ENCODE data around the gene SLC18A3. TPM values are rescaled to one million over a fixed set of nuclear protein-coding genes. Genes with fewer than 3 reads are reported as not detected.

Gene SLC18A3
- total RNA-seq, 1 experiment from 2014 or later, result not detected

- no peaks in the 10 kb centered on the region for H3K79me2 ChIP-seq (ENCODE audit: low read length)
- no peaks in the 10 kb centered on the region for H4K20me1 ChIP-seq (ENCODE audit: low read length)
- POLR2A ChIA-PET (ENCODE audit: unreplicated experiment), result no interaction called here
- BruUV-seq (replicated peaks), result no TSS peak
- TF ChIP-seq EZH2 (IDR thresholded peaks at IDR 0.05; ENCODE audit: low read length, unreplicated experiment) (no peak), EZH2phosphoT487 (IDR thresholded peaks at IDR 0.05; ENCODE audit: borderline replicate concordance, low read length) (no peak), CTCF (conservative IDR thresholded peaks at IDR 0.05; ENCODE audit: low read depth, low read length) (peak; percentile 32; the same call in 1 of the 2 replicates)
- no peak overlapping the region for H3K4me2 ChIP-seq (ENCODE audit: low read length)
- no peak overlapping the region for H2AFZ ChIP-seq (ENCODE audit: low read length)
- no peak overlapping the region for H3K4me3 ChIP-seq (ENCODE audit: low read length)
- H3K27me3 ChIP-seq (ENCODE audit: low read length), result peaks cover 92% of the 10 kb centered on the region
- 0 out of 2 replicates have a peak, but pooled peaks cover 7% of the 10 kb centered on the region for H3K9me3 ChIP-seq (ENCODE audit: low read length)
- intact Hi-C loops (cut with micrococcal nuclease), result no loop called here
- H3F3A ChIP-seq (ENCODE audit: low read length, unreplicated experiment), result no peaks in the 10 kb centered on the region
- DNase-seq (no peak), ATAC-seq (no peak)
- no peak overlapping the region for H3K9ac ChIP-seq (ENCODE audit: low read length)
- H3K9me2 ChIP-seq (replicated peaks; ENCODE audit: low read length), result no peaks in the 10 kb centered on the region
- no peaks in the 10 kb centered on the region for H3K4me1 ChIP-seq (ENCODE audit: insufficient read depth, low read length)
- H3K27ac ChIP-seq (ENCODE audit: low read length), result no peak overlapping the region
- H3K36me3 ChIP-seq (ENCODE audit: low read depth, low read length), result no peaks in the 10 kb centered on the region
- CTCF ChIA-PET, result no interaction called here
These were observed 44.1 kb downstream of the SLC18A3 start for GRCh38 chr10:49654036-49654693.

GRCh38 chr10:49655099-49655498 is 45.0 kb downstream of the SLC18A3 start:
- ATAC-seq (no peak), DNase-seq (no peak)
- Histone ChIP-seq H3K79me2 (ENCODE audit: low read length) (no peaks in the 10 kb centered on the region), H2AFZ (ENCODE audit: low read length) (no peak overlapping the region), H3K4me2 (ENCODE audit: low read length) (no peak overlapping the region), H3K27me3 (ENCODE audit: low read length) (peaks cover 84% of the 10 kb centered on the region), H3K36me3 (ENCODE audit: low read depth, low read length) (no peaks in the 10 kb centered on the region), H3F3A (ENCODE audit: low read length, unreplicated experiment) (no peaks in the 10 kb centered on the region), H3K9me2 (replicated peaks; ENCODE audit: low read length) (no peaks in the 10 kb centered on the region), H3K4me1 (ENCODE audit: insufficient read depth, low read length) (no peaks in the 10 kb centered on the region), H3K9me3 (ENCODE audit: low read length) (0 out of 2 replicates have a peak, but pooled peaks cover 8% of the 10 kb centered on the region), H3K9ac (ENCODE audit: low read length) (no peak overlapping the region), H3K4me3 (ENCODE audit: low read length) (no peak overlapping the region), H3K27ac (ENCODE audit: low read length) (no peak overlapping the region), H4K20me1 (ENCODE audit: low read length) (no peaks in the 10 kb centered on the region)
- BruUV-seq (replicated peaks), result no TSS peak
- ChIA-PET CTCF (no interaction called here), POLR2A (ENCODE audit: unreplicated experiment) (no interaction called here)
- no peak for TF ChIP-seq CTCF (conservative IDR thresholded peaks at IDR 0.05; ENCODE audit: low read depth, low read length)
- no peak for TF ChIP-seq EZH2phosphoT487 (IDR thresholded peaks at IDR 0.05; ENCODE audit: borderline replicate concordance, low read length)
- no peak for TF ChIP-seq EZH2 (IDR thresholded peaks at IDR 0.05; ENCODE audit: low read length, unreplicated experiment)
- intact Hi-C loops (cut with micrococcal nuclease), result no loop called here

- Histone ChIP-seq H3K9me2 (replicated peaks; ENCODE audit: low read length) (no peaks in the 10 kb centered on the region), H3K4me2 (ENCODE audit: low read length) (no peak overlapping the region), H3K36me3 (ENCODE audit: low read depth, low read length) (no peaks in the 10 kb centered on the region), H2AFZ (ENCODE audit: low read length) (no peak overlapping the region), H3K9me3 (ENCODE audit: low read length) (0 out of 2 replicates have a peak, but pooled peaks cover 8% of the 10 kb centered on the region), H3K27ac (ENCODE audit: low read length) (no peak overlapping the region), H3K9ac (ENCODE audit: low read length) (no peak overlapping the region), H3K79me2 (ENCODE audit: low read length) (no peaks in the 10 kb centered on the region), H3F3A (ENCODE audit: low read length, unreplicated experiment) (no peaks in the 10 kb centered on the region), H4K20me1 (ENCODE audit: low read length) (no peaks in the 10 kb centered on the region), H3K4me1 (ENCODE audit: insufficient read depth, low read length) (no peaks in the 10 kb centered on the region), H3K27me3 (ENCODE audit: low read length) (peaks cover 84% of the 10 kb centered on the region), H3K4me3 (ENCODE audit: low read length) (no peak overlapping the region)
- no peak for ATAC-seq
- POLR2A ChIA-PET (ENCODE audit: unreplicated experiment), result no interaction called here
- DNase-seq, result no peak
- CTCF ChIA-PET, result no interaction called here
- no TSS peak for BruUV-seq (replicated peaks)
- TF ChIP-seq CTCF (conservative IDR thresholded peaks at IDR 0.05; ENCODE audit: low read depth, low read length) (no peak), EZH2 (IDR thresholded peaks at IDR 0.05; ENCODE audit: low read length, unreplicated experiment) (no peak), EZH2phosphoT487 (IDR thresholded peaks at IDR 0.05; ENCODE audit: borderline replicate concordance, low read length) (no peak)
- intact Hi-C loops (cut with micrococcal nuclease), result no loop called here
These were observed 46.9 kb downstream of the SLC18A3 start for GRCh38 chr10:49656845-49657493.

Measured in PC-3 (cell line).